H7 (cell line): ENCODE data around the gene CFAP43. TPM values are rescaled to one million over a fixed set of nuclear protein-coding genes. Genes with fewer than 3 reads are reported as not detected.
"Not testable (repeated sequence)": the region's sequence is repeated elsewhere in the genome, so short reads cannot be mapped to it uniquely, and the experiment has no call there.

Source experiments
- DNase-seq: peaks from one replicate; pipeline ENCODE4 v3.0.0; 2012
- H3K27me3 ChIP-seq: 2 replicates; pipeline ENCODE4 v1.6.0; 2011; ENCODE audit warnings: mild to moderate bottlenecking, low read length; ENCODE audit not compliant: control insufficient read depth, insufficient read depth
- H3K36me3 ChIP-seq: replicated peaks from 2 replicates; pipeline ENCODE4 v1.5.1; 2011; ENCODE audit warnings: low read length; ENCODE audit not compliant: control insufficient read depth, insufficient read depth
- H3K4me3 ChIP-seq: 2 replicates; pipeline ENCODE4 v1.5.1; 2011; ENCODE audit warnings: low read depth, mild to moderate bottlenecking, control low read depth, low read length, moderate library complexity; ENCODE audit not compliant: insufficient read depth
- total RNA-seq: library from RNA; depleted of rRNA; stranded (reverse); fragments of >200 nt; shearing (Covaris generic); gene quantifications from 2 replicates; pipeline ENCODE4 v1.2.3, GENCODE V29; 2014

The CFAP43 gene
- total RNA-seq, 1 experiment from 2014 or later = 0.21 TPM

- Histone ChIP-seq H3K36me3 (no peaks in the 10 kb centered on the region), H3K27me3 (no peaks in the 10 kb centered on the region), H3K4me3 (no peak overlapping the region)
- no peak for DNase-seq
Measured at GRCh38 chr10:104250371-104250770, 18.2 kb upstream of the CFAP43 start.

GRCh38 chr10:104248931-104249330, 16.8 kb upstream of the CFAP43 start:
- not testable (repeated sequence) for H3K4me3 ChIP-seq, H3K36me3 ChIP-seq, H3K27me3 ChIP-seq, DNase-seq

- H3K27me3 ChIP-seq = no peaks in the 10 kb centered on the region
- no peaks in the 10 kb centered on the region for H3K36me3 ChIP-seq
- no peak for DNase-seq
- no peak overlapping the region for H3K4me3 ChIP-seq
Measured at GRCh38 chr10:104247513-104248146, 15.5 kb upstream of the CFAP43 start.

GRCh38 chr10:104246976-104247375, 14.8 kb upstream of the CFAP43 start:
- Histone ChIP-seq H3K36me3 (no peaks in the 10 kb centered on the region), H3K4me3 (no peak overlapping the region), H3K27me3 (no peaks in the 10 kb centered on the region)
- no peak for DNase-seq

- H3K27me3 ChIP-seq = no peaks in the 10 kb centered on the region
- DNase-seq = no peak
- no peak overlapping the region for H3K4me3 ChIP-seq
- no peaks in the 10 kb centered on the region for H3K36me3 ChIP-seq
Measured at GRCh38 chr10:104245066-104245632, 13.0 kb upstream of the CFAP43 start.

GRCh38 chr10:104243512-104243911, 11.3 kb upstream of the CFAP43 start:
- Histone ChIP-seq H3K4me3 (no peak overlapping the region), H3K36me3 (no peaks in the 10 kb centered on the region), H3K27me3 (no peaks in the 10 kb centered on the region)
- no peak for DNase-seq

GRCh38 chr10:104243009-104243408, 10.8 kb upstream of the CFAP43 start:
- DNase-seq, H3K36me3 ChIP-seq, H3K27me3 ChIP-seq, H3K4me3 ChIP-seq: not testable (repeated sequence)

GRCh38 chr10:104242545-104242944, 10.4 kb upstream of the CFAP43 start:
- DNase-seq = no peak
- no peaks in the 10 kb centered on the region for H3K27me3 ChIP-seq
- no peak overlapping the region for H3K4me3 ChIP-seq
- no peaks in the 10 kb centered on the region for H3K36me3 ChIP-seq

GRCh38 chr10:104240078-104240477, 7.9 kb upstream of the CFAP43 start:
- no peak for DNase-seq
- Histone ChIP-seq H3K4me3 (no peak overlapping the region), H3K27me3 (no peaks in the 10 kb centered on the region), H3K36me3 (no peaks in the 10 kb centered on the region)

- no peak for DNase-seq
Measured at GRCh38 chr10:104235801-104236200, 3.6 kb upstream of the CFAP43 start.

GRCh38 chr10:104234934-104235333, 2.8 kb upstream of the CFAP43 start:
- H3K4me3 ChIP-seq = no peak overlapping the region
- no peak for DNase-seq
- no peaks in the 10 kb centered on the region; the same call in 1 of the 2 replicates for H3K27me3 ChIP-seq
- no peaks in the 10 kb centered on the region for H3K36me3 ChIP-seq

More at GRCh38 chr10:104235801-104236200, 3.6 kb upstream of the CFAP43 start:
- H3K36me3 ChIP-seq = no peaks in the 10 kb centered on the region
- H3K27me3 ChIP-seq = no peaks in the 10 kb centered on the region; the same call in 1 of the 2 replicates
- no peak overlapping the region for H3K4me3 ChIP-seq

GRCh38 chr10:104233817-104234216, 1.7 kb upstream of the CFAP43 start:
- H3K4me3 ChIP-seq = no peak overlapping the region
- no peaks in the 10 kb centered on the region for H3K36me3 ChIP-seq
- DNase-seq = no peak
- no peaks in the 10 kb centered on the region; the same call in 1 of the 2 replicates for H3K27me3 ChIP-seq

GRCh38 chr10:104232613-104233102, 494 bp upstream of the CFAP43 start:
- Histone ChIP-seq H3K36me3 (no peaks in the 10 kb centered on the region), H3K27me3 (no peaks in the 10 kb centered on the region; the same call in 1 of the 2 replicates), H3K4me3 (peak overlapping the region; percentile 94)
- DNase-seq = no peak

GRCh38 chr10:104230490-104230889, 1.7 kb downstream of the CFAP43 start:
- no peak for DNase-seq
- no peak overlapping the region for H3K4me3 ChIP-seq
- no peaks in the 10 kb centered on the region for H3K36me3 ChIP-seq
- no peaks in the 10 kb centered on the region; the same call in 1 of the 2 replicates for H3K27me3 ChIP-seq

GRCh38 chr10:104223304-104223703, 8.9 kb downstream of the CFAP43 start:
- H3K4me3 ChIP-seq = no peak overlapping the region
- no peaks in the 10 kb centered on the region for H3K27me3 ChIP-seq
- no peak for DNase-seq
- H3K36me3 ChIP-seq = no peaks in the 10 kb centered on the region
